RCC 7860 (cell line): ENCODE measurements around the gene RTCA.

Experiments used
- DNase-seq: peaks from one replicate; pipeline ENCODE4 v3.0.0-alpha.2; 2015; ENCODE audit warnings: low spot score
- FAIRE-seq: peaks from 2 replicates; lab custom pipeline; 2012; peaks lifted over from hg19 to GRCh38; lab: Jason Lieb, UNC

Gene RTCA

GRCh38 chr1:100340494-100340893 is 74.5 kb downstream of the RTCA start:
- DNase-seq (no peak), FAIRE-seq (no peak)

- no peak for DNase-seq
- FAIRE-seq: no peak
These were observed 76.3 kb downstream of the RTCA start for GRCh38 chr1:100342348-100342747.
